ENCODE results near the gene ERF.

DNA sequence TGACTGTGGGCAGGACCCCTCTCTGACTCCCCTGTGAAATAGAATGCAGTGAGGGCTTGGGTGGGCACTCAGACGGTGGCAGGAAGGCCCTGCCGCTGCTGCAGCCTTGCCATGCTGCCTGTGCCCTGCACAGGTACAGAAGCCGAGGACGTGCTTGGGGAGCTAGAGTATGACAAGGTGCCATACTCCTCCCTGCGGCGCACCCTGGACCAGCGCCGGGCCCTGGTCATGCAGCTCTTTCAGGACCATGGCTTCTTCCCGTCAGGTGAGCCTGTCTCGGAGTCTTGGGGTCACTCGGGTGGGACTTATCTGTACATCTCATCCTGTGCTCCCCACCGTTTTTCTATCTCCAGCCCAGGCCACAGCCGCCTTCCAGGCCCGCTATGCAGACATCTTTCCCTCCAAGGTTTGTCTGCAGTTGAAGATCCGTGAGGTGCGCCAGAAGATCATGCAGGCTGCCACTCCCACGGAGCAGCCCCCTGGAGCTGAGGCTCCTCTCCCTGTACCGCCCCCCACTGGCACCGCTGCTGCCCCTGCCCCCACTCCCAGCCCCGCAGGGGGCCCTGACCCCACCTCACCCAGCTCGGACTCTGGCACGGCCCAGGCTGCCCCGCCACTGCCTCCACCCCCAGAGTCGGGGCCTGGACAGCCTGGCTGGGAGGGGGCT is 39.7 kb upstream of the ERF start:
- TF ChIP-seq, protein P1, sequence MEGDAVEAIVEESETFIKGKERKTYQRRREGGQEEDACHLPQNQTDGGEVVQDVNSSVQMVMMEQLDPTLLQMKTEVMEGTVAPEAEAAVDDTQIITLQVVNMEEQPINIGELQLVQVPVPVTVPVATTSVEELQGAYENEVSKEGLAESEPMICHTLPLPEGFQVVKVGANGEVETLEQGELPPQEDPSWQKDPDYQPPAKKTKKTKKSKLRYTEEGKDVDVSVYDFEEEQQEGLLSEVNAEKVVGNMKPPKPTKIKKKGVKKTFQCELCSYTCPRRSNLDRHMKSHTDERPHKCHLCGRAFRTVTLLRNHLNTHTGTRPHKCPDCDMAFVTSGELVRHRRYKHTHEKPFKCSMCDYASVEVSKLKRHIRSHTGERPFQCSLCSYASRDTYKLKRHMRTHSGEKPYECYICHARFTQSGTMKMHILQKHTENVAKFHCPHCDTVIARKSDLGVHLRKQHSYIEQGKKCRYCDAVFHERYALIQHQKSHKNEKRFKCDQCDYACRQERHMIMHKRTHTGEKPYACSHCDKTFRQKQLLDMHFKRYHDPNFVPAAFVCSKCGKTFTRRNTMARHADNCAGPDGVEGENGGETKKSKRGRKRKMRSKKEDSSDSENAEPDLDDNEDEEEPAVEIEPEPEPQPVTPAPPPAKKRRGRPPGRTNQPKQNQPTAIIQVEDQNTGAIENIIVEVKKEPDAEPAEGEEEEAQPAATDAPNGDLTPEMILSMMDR (conservative IDR thresholded peaks at IDR 0.05), result no peak
- TF ChIP-seq EZH2 (IDR thresholded peaks at IDR 0.05; ENCODE audit: low read depth), result no peak

All from PC-9 (cell line).